Measurements from ENCODE around the gene MAG.

Gene MAG

GRCh38 chr19:35265126-35265899, 26.6 kb upstream of the MAG start:
- no peak for DNase-seq

- DNase-seq: no peak
Measured at GRCh38 chr19:35265900-35266519, 26.0 kb upstream of the MAG start.

- DNase-seq: no peak
Measured at GRCh38 chr19:35266520-35267352, 25.2 kb upstream of the MAG start.

- peak; percentile 26 for DNase-seq
Measured at GRCh38 chr19:35267353-35267817, 24.6 kb upstream of the MAG start.

GRCh38 chr19:35267818-35268535, 24.0 kb upstream of the MAG start:
- peak; percentile 53 for DNase-seq

GRCh38 chr19:35268536-35269437, 23.2 kb upstream of the MAG start, which contains the start of gene USF2:
Gene USF2 (plus strand): TSS chr19:35268962. CDS start chr19:35269102, 140 bp downstream.
- DNase-seq: peak; percentile 13

GRCh38 chr19:35269438-35270117, 22.4 kb upstream of the MAG start:
- DNase-seq: peak; percentile 4

- DNase-seq: no peak
Measured at GRCh38 chr19:35270381-35270811, 21.6 kb upstream of the MAG start.

- DNase-seq: no peak
Measured at GRCh38 chr19:35271546-35271945, 20.4 kb upstream of the MAG start.

- DNase-seq: no peak
Measured at GRCh38 chr19:35272122-35272719, 19.7 kb upstream of the MAG start.

- DNase-seq: no peak
Measured at GRCh38 chr19:35272954-35273649, 18.9 kb upstream of the MAG start.

- DNase-seq: no peak
Measured at GRCh38 chr19:35273686-35274259, 18.2 kb upstream of the MAG start.

- DNase-seq: no peak
Measured at GRCh38 chr19:35274323-35274722, 17.6 kb upstream of the MAG start.

- DNase-seq: no peak
Measured at GRCh38 chr19:35276706-35277281, 15.2 kb upstream of the MAG start.

GRCh38 chr19:35278578-35279284, 13.2 kb upstream of the MAG start:
- no peak for DNase-seq

- no peak for DNase-seq
Measured at GRCh38 chr19:35279374-35279773, 12.6 kb upstream of the MAG start.

- no peak for DNase-seq
Measured at GRCh38 chr19:35279985-35280821, 11.8 kb upstream of the MAG start.

- DNase-seq: no peak
Measured at GRCh38 chr19:35281303-35281702, 10.7 kb upstream of the MAG start.
